Body of pancreas (tissue), 4 donors: ENCODE data around the gene MYOZ3.

Experiments used
- POLR2A ChIP-seq, 3 donors: fragments of 450-650 bp; IDR thresholded peaks; one replicate each; pipeline ENCODE4 v1.6.1; 2016; ENCODE audit warnings: antibody characterized with exemption in 3 of 3, mild to moderate bottlenecking in 2 of 3
- TF ChIP-seq, protein P1 (sequence below), 7 experiments: fragments of 450-650 bp in 4 of 7; fragments of 200-600 bp in 3 of 7; sonication (generic) in 3 of 7; IDR thresholded peaks; one replicate each; pipeline ENCODE4 v1.5.1; 2016 to 2019; ENCODE audit warnings: antibody characterized with exemption in 7 of 7

DNA sequence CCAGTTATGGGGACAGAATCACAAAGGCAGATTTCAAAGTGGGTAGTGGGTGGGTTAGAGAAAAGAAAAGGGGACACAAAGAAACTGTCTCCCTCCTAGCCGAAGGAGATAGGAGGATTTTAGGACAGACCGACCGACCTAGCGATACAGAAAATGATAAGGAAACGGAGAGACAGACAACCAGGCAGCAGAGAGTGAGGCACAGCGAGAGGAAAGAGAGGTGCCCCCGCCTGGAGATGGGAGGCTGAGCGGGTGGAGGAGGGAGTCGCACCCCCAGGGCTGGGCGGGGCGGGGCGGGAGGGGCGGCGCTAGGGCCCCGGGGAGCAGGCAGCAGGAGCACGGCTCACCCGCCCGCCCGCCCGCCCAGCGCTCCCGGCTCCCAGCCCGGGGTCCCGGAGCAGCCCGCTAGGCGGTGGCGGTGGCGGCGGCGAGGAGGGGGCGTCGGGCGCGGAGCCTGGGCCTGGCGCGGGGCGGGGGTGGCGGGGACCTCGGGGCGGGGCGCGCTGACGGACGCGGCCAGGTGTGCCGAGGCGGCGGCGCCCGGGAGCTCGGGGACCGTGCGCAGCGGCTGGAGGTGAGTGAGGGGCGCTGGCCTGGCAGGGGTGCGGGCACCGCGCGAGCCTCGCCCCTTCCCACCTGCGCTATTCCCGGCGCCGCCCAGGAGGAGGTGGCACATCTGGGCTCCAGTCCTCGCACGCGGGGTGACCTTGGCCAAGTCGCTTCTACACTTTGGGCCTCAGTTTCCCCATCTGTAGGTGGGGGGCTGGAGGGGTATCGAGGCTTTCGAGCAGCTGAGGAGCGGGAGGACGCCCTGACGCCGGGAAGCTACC, 36.5 kb upstream of the MYOZ3 start:
- TF ChIP-seq, protein P1, sequence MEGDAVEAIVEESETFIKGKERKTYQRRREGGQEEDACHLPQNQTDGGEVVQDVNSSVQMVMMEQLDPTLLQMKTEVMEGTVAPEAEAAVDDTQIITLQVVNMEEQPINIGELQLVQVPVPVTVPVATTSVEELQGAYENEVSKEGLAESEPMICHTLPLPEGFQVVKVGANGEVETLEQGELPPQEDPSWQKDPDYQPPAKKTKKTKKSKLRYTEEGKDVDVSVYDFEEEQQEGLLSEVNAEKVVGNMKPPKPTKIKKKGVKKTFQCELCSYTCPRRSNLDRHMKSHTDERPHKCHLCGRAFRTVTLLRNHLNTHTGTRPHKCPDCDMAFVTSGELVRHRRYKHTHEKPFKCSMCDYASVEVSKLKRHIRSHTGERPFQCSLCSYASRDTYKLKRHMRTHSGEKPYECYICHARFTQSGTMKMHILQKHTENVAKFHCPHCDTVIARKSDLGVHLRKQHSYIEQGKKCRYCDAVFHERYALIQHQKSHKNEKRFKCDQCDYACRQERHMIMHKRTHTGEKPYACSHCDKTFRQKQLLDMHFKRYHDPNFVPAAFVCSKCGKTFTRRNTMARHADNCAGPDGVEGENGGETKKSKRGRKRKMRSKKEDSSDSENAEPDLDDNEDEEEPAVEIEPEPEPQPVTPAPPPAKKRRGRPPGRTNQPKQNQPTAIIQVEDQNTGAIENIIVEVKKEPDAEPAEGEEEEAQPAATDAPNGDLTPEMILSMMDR (IDR thresholded peaks at IDR 0.05) = no peak
- TF ChIP-seq POLR2A (IDR thresholded peaks at IDR 0.05) = peak in 1 of 3 donors; percentile 30
